Stimulated activated CD4-positive, alpha-beta T cell treated with anti-CD3 and anti-CD28 coated beads, Interleukin-1b, Interleukin-23, amount 100 ng/mL, for 1 hour (primary cell): ENCODE measurements around the gene MPP7.

Source experiments
- DNase-seq, 2 donors: peaks; one replicate each; pipeline ENCODE4 v3.0.0-alpha.2; 2020; ENCODE audit warnings: low read depth in 2 of 2

MPP7 gene

DNA sequence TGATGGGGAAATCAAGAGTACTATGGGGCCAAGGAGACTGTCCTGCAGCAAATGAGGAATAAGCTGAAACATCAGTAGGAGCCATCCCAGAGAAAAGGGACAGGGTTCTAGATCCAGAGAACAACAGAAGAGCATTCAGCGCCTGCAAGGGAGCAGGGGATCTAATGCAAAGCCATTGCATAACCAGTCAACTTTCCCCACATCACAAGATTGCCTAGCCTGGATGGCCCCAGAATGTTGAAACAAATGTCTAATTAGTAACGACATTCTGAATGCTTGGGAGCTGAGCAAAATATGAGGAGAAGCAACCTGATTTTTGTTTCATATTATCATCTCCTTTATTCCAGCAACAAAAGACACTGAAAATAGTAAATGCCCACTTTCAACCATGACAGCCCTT, 2.7 kb upstream of the MPP7 start:
- no peak for DNase-seq

DNA sequence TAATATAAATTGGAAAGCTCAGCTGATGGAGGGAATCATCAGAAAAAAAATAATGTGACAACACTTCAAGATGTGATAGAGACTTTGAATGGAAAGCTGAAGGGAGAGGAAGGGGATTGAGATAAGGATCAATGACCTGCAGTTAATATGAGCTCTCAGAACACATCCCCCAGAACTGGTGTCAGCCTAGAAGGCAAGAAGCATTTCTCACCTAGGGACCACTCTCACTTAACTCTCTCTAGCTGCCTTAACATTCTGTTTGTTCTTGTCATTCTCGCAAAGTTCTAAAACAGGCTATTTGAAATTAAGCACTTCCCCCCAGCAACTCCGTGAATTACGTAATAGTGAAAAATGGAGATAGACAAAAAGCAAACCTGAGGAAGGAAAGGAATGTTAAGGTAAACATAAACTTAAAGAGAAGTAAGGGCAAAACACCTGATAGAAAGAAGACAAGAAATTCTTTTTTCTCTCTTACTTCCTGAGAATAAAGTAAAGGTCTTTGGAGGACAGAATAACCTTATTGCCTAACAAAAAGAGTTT, 1.2 kb upstream of the MPP7 start:
- DNase-seq: no peak

- no peak for DNase-seq
These were observed 739 bp downstream of the MPP7 start for GRCh38 chr10:28302012-28302637.

DNA sequence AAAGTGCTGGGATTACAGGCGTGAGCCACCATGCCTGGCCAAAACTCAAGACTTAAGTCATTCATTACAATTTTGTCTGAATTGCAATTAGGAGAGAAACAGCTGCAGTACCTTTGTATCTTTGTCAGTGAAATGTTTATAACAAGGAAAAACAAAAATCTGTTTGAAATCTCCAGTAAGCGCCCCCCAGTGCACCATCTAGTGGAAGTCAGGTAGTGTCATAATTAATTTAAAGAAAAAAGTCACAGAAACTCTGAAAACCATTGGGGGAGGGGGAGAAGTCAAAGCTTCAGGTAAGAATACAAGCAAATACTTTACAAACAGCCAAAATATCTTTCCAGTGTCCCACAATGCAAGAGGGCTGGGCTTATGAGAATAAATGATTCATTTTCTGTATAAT, 2.8 kb downstream of the MPP7 start:
- DNase-seq: no peak

DNA sequence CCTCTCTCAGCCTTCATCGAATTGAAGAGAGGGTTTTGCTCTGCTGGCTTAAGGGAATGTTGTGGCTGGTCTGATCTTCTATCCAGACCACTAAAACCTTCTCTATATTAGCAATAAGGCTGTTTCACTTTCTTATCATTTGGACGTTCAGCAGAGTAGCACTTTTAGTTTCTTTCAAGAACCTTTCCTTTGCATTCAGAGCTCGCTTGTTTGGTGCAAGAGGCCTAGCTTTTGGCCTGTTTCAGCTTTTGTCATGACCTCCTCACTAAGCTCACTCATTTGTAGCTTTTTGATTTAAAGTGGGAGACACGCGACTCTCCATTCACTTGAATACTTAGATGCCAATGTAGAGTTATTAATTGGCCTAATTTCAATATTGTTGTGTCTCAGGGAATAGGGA, 3.9 kb downstream of the MPP7 start:
- DNase-seq: no peak

DNA sequence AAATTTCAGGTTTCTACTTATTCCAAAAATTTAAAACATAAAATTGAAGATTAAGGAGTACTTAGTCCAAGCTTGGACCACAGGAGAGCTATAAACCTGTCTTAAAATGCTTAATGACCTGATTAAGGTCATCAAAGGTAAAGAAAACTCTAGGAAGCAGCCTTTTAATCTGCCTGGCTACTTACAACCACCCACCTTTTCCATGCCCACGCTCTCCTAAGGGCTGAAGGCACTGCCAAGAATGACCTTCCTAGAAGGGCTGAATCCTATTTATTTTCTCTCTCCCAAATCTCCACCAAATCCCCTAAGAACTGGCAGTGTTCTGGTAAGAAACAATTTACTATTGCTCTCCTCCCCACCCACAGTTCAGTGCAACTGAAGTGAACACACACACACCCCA, 6.8 kb downstream of the MPP7 start:
- DNase-seq: no peak

GRCh38 chr10:28295336-28295735, 7.5 kb downstream of the MPP7 start:
- no peak for DNase-seq

DNA sequence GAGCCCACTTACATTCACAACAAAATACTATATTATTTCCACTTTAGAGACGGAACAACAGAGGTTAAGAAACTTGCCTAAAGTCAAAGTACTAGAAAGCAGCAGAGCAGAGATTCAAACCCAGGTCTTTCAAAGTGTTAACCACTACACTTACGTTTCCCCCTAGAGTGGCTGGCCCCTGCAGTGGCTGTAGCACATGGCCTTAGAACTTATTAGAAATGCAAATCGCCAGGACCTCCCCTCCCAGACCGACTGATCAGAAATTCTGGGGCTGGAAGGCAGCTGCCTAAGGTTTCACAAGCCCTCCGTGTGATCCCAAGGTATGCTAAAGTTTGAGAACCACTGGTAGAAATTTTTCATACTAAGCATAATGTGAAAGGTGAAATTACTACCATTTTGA, 8.1 kb downstream of the MPP7 start:
- DNase-seq: no peak

GRCh38 chr10:28294169-28294532, 8.7 kb downstream of the MPP7 start:
- DNase-seq: no peak

DNA sequence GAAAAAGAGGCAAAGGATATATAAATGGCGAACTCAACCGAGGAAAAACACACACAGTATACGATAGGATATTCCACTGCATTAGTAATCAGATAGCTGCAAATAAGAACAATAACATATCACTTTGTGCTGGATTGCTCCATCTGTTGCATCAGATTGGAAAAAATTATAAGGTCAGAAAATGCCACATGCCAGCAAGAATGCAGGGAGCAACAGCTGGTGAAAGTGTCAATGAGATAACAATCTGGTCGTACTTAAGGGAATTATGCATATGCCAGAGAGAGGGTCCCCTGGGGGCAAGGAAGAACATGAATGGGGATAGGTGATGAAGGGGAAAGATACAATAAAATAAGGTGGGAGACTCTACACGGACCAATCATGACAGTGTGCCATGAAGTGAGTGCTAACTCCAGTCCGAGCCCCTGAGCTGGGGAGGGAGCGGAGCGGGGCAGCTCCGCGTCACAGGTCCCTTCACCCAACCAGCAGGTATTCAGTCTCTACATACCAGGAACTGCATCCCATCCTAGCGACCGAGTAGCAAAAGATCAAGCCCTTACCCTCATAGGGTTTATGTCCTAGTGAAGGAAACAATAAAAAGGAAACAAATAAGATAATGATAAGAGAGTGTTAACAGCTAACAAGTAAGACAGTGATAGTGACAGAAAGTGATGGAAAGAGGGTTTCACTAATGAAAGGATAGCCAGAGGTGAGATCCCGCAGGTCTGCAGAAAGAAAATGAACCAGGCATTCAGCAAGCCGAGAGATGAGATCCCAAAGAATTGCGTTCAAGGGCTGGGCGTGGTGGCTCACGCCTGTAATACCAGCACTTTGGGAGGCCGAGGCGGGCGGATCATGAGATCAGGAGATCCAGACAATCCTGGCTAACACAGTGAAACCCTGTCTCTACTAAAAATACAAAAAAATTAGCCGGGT, 9.4 kb downstream of the MPP7 start:
- no peak for DNase-seq

DNA sequence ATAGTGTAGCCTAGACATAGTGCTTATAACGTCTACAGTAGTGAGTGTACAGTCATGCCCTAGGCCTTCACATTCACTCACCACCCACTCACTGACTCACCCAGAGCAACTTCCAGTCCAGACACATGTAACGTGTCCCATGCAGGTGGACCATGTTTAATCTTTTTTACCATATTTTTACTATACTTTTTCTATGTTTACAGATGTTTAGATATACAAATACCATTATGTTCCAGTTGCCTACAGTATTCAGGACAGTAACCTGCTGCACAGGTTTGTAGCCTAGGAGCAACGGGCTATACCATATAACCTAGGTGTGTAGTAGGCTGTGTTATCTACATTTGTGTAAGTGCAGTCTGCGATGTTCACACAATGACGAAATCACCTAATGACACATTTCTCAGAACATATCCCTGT, 11.0 kb downstream of the MPP7 start:
- no peak for DNase-seq

DNA sequence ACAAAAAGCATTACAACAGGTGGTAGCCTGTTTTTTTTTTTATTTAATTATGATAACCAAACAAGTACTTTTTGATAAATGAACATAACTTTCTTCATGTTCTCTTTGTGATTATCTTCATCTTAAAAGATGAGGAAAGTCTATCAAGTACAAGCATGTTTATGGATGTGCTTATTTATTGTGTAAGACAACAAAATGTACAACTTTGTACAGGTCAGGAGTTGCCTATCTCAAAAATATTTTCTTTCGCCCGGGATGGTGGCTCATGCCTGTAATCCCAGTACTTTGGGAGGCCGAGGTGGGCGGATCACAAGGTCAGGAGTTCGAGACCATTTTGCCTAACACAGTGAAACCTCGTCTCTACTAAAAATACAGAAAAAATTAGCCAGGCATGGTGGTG, 17.0 kb downstream of the MPP7 start:
- no peak for DNase-seq

DNA sequence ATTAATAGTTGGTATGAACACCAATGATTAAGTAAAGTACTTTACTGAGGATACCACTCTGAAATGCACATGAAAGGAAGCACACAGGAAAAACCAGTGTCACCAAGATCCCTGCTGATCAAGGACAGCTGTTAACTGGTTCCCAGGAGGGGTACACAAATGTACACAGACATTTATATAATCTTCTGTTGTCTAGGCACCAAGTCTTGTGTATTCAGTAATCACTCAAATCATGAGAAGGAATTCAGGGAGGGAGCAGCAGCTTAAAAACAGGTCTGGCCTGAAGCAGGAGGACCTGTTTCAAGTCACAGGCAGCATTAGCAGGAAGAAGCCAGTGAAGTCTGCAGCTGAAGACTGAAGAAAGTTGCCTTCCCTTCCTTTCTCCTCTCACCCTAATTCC, 18.7 kb downstream of the MPP7 start:
- DNase-seq: no peak

- no peak for DNase-seq
These were observed 19.6 kb downstream of the MPP7 start for GRCh38 chr10:28283251-28283650.

DNA sequence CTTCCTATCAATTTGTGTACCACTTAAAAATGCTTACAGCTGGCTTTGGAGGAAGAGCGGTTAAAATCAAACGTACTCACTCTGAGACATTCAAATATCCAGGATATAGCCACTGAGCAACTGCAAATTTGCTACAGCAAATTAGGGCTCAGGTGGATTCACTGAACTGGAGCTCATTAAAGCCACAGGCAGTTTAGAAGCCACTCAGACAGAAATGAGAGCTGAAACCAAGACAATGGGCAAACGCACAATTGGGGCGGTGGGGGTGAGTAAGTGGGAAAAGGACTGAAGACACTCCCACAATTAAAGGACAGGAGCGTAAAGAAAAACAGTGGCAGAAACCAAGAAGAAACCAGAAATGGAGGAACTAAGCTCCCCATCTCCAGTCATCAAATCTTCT, 20.5 kb downstream of the MPP7 start:
- DNase-seq: no peak

GRCh38 chr10:28281726-28282315, 21.0 kb downstream of the MPP7 start:
- no peak for DNase-seq

DNA sequence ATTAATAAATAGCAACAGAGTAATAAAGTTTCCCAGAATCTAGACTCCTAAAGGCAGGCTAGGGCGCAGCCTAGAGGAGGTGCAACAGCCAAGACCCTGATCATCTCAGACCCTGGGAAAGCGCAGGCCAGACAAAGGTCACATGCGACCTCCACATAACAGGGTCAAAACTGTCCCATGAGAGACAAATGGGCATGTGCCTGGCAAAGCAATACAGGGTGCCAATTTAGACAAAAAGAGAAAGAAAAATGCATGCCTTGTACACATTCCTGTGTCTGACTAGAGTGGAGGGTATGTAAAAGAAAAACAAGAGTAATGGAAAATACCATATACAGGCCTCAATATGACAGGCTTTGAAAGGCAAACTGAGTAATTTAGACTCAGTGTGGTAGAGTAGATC, 22.2 kb downstream of the MPP7 start:
- no peak for DNase-seq

DNA sequence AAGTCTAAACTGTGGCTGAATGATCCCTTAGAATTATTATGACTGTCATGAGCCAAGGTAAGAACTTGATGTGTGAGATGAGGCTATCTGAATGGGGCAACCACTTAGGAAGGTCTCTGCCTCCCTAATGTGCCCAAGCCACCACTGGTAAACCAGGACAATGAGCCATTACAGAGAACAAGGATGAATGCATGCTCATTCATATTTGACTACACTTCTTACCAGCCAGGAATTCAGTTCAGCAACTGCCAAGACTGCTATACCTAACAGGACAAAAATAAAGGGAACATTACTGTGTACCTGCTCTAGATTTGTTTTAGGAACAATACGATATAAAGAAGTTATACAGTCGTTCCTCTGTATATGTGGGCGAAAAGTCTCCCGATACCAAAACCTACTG, 23.0 kb downstream of the MPP7 start:
- DNase-seq: no peak

- no peak for DNase-seq
These were observed 24.0 kb downstream of the MPP7 start for GRCh38 chr10:28278842-28279241.

DNA sequence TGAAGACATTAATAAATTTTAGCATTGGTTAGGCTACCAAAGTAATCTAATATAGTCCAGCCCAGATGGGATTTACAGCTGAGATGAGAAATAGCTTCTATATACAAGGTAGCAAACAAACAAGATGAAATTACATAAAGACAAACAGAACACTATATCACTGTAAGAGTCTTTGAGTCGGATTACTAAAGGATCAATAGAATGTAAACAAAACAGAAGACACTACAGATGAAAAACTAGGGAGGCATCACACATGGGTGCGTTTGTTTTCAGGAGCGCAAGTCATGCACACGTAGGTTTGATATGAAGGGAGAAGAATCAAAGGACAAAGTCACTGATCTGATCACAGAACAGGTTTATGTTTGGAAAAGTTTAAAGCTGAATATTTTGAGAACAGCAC, 26.5 kb downstream of the MPP7 start:
- DNase-seq: no peak

GRCh38 chr10:28274475-28274874, 28.4 kb downstream of the MPP7 start:
- DNase-seq: no peak

- no peak for DNase-seq
These were observed 29.5 kb downstream of the MPP7 start for GRCh38 chr10:28273343-28273742.
